ENCODE results near the gene PARD3B. TPM values are rescaled to one million over a fixed set of nuclear protein-coding genes. Genes with fewer than 3 reads are reported as not detected.

The PARD3B gene
- total RNA-seq, 1 experiment from 2014 or later: 6.4 TPM

DNA sequence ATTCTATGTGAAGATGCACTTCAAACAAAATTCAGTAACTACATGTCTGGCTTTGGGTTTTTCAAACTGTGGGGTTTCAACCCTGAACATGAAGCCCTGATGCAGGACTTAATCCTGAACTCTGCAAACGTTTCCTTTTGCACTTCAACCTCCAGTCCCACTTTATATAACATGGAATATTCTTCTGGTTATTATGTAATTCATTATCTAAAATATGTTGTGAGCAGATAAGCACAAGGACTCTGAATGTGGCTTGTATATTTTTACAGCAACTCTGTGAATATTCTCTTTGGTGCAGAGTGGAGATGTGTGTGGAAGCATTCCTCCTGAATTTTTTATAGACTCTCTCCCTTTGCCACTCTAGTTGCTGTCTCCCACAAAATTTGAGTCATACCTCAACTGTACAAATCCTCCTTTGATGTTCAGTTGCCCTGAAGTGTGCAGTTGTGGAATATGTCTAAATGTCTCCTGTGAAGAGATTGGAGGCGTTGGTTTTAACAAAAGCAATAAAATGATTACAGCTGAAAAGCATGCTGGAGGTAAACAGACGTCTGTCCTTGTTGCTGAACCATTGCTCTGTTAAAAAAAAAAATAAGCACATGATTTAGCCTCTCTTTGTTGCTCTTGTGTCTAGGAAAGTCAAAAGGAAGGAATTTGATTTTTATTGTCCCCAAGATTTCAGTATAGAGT is 931.9 kb downstream of the PARD3B start:
- no peak overlapping the region for H3K4me2 ChIP-seq (ENCODE audit: insufficient read depth, insufficient read length, low read length)
- Mint-ChIP-seq H3K4me3 (no peak overlapping the region), H3K36me3 (ENCODE audit: insufficient read depth in 1 of 3, low read depth in 3 of 3) (peaks cover 0 to 3% (median 3%) of the 10 kb centered on the region in 3 experiments; a peak in 4 of 7 replicates), H3K4me1 (peaks cover 17 to 22% of the 10 kb centered on the region in 2 experiments), H3K9me3 (no peaks in the 10 kb centered on the region), H3K27me3 (ENCODE audit: low read depth) (no peaks in the 10 kb centered on the region), H3K27ac (no peak overlapping the region; a peak in 1 of 7 replicates)
- TF ChIP-seq, protein P1, sequence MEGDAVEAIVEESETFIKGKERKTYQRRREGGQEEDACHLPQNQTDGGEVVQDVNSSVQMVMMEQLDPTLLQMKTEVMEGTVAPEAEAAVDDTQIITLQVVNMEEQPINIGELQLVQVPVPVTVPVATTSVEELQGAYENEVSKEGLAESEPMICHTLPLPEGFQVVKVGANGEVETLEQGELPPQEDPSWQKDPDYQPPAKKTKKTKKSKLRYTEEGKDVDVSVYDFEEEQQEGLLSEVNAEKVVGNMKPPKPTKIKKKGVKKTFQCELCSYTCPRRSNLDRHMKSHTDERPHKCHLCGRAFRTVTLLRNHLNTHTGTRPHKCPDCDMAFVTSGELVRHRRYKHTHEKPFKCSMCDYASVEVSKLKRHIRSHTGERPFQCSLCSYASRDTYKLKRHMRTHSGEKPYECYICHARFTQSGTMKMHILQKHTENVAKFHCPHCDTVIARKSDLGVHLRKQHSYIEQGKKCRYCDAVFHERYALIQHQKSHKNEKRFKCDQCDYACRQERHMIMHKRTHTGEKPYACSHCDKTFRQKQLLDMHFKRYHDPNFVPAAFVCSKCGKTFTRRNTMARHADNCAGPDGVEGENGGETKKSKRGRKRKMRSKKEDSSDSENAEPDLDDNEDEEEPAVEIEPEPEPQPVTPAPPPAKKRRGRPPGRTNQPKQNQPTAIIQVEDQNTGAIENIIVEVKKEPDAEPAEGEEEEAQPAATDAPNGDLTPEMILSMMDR (conservative IDR thresholded peaks at IDR 0.05): no peak
- H3K9ac ChIP-seq (ENCODE audit: extremely low read depth, insufficient read length, low read length): no peak overlapping the region
- H3K4ac ChIP-seq (ENCODE audit: low read depth, low read length): no peak overlapping the region
- no peak for DNase-seq
- WGBS (ENCODE audit: extremely low coverage, insufficient read length, low lambda C conversion rate): no CpG with 5 or more reads among the region's 3 CpGs
- peaks cover 5% of the 10 kb centered on the region; the same call in 1 of the 2 replicates for H3K4me1 ChIP-seq (ENCODE audit: insufficient read depth, low read length)
- H3K23ac ChIP-seq (ENCODE audit: insufficient read length, low read depth, low read length): no peak overlapping the region
- no peak overlapping the region for H2BK15ac ChIP-seq (ENCODE audit: low read depth, low read length)
- H3K56ac ChIP-seq (ENCODE audit: insufficient read length, low read depth, low read length): no peak overlapping the region
- H3K27ac ChIP-seq (ENCODE audit: insufficient read length, low read depth, low read length): no peak overlapping the region
- no peak overlapping the region for H2BK12ac ChIP-seq (ENCODE audit: insufficient read length, low read depth, low read length)
- no peak overlapping the region for H3K18ac ChIP-seq (ENCODE audit: insufficient read length, low read depth, low read length)
- no peak overlapping the region for H3T11ph ChIP-seq (ENCODE audit: low read length)
- H4K20me1 ChIP-seq (ENCODE audit: control insufficient read depth, insufficient read depth, insufficient read length): no peaks in the 10 kb centered on the region
- no peaks in the 10 kb centered on the region for H3K79me1 ChIP-seq (ENCODE audit: insufficient read depth, low read depth, low read length, poor library complexity, severe bottlenecking)
- H2BK5ac ChIP-seq (ENCODE audit: insufficient read length, low read length): no peak overlapping the region
- H3K27me3 ChIP-seq (ENCODE audit: insufficient read depth, low read length): no peaks in the 10 kb centered on the region
- no peak overlapping the region for H4K8ac ChIP-seq (replicated peaks; ENCODE audit: insufficient read length, low read depth, low read length)
- no peak overlapping the region for H2AFZ ChIP-seq (ENCODE audit: low read length)
- H4K5ac ChIP-seq (ENCODE audit: insufficient read length, low read depth, low read length): no peak overlapping the region
- H3K9me3 ChIP-seq (ENCODE audit: control insufficient read depth, low read depth, low read length): no peaks in the 10 kb centered on the region
- no peak overlapping the region for H4K91ac ChIP-seq (ENCODE audit: insufficient read length, low read depth, low read length)
- no peaks in the 10 kb centered on the region; the same call in 1 of the 2 replicates for H3K79me2 ChIP-seq (ENCODE audit: insufficient read depth, low read length)
- no peak overlapping the region for H2BK20ac ChIP-seq (ENCODE audit: low read depth, low read length, poor library complexity, severe bottlenecking)
- no peak overlapping the region for H2AK5ac ChIP-seq (ENCODE audit: insufficient read length, low read length)
- no peak overlapping the region for H2BK120ac ChIP-seq (ENCODE audit: low read depth, low read length, poor library complexity, severe bottlenecking)
- no peaks in the 10 kb centered on the region for H3K23me2 ChIP-seq (ENCODE audit: insufficient read length, low read depth, low read length, poor library complexity, severe bottlenecking)
- H3K14ac ChIP-seq (ENCODE audit: insufficient read depth, low read length): no peak overlapping the region

Data from H9 (cell line).